Left ventricle myocardium inferior (tissue), 1 donor: Measurements from ENCODE around the gene CAV1. TPM values are rescaled to one million over a fixed set of nuclear protein-coding genes. Genes with fewer than 3 reads are reported as not detected.
A peak's percentile ranks its signal among the peaks of the same experiment; 100 is the strongest.
"Not testable (repeated sequence)": the region's sequence is repeated elsewhere in the genome, so short reads cannot be mapped to it uniquely, and the experiment has no call there.

Experiments
- DNase-seq: peaks from one replicate; pipeline ENCODE4 v3.0.0-alpha.2; 2020
- H3K27ac ChIP-seq: fragments of 200-600 bp; replicated peaks from 2 replicates; pipeline ENCODE4 v1.8.0; 2021
- H3K27me3 ChIP-seq: fragments of 200-600 bp; 2 replicates; pipeline ENCODE4 v1.8.0; 2021; ENCODE audit warnings: low read depth
- H3K36me3 ChIP-seq: fragments of 200-600 bp; 2 replicates; pipeline ENCODE4 v1.8.0; 2021
- H3K4me1 ChIP-seq: fragments of 200-600 bp; 2 replicates; pipeline ENCODE4 v1.8.0; 2021
- H3K4me3 ChIP-seq: fragments of 200-600 bp; 2 replicates; pipeline ENCODE4 v1.8.0; 2021; ENCODE audit warnings: mild to moderate bottlenecking, moderate library complexity
- H3K9me3 ChIP-seq: fragments of 200-600 bp; replicated peaks from 2 replicates; pipeline ENCODE4 v1.8.0; 2021
- intact Hi-C: fragments of 100-400 bp; cut with micrococcal nuclease; formaldehyde crosslinking; loops from one replicate; pipeline ENCODE4 v1.11.0; 2022
- total RNA-seq: library from RNA; stranded (reverse); fragmentation: NEBNext Ultra II Directional; extraction: Animal tissue kit (Norgen Biotek cat#: 25700); gene quantifications from one replicate; pipeline ENCODE4 v1.2.1, GENCODE V29; 2021
- TF ChIP-seq, protein P1 (sequence below): fragments of 200-600 bp; IDR thresholded peaks from 2 replicates; pipeline ENCODE4 v1.8.0; 2021; ENCODE audit warnings: antibody characterized with exemption, mild to moderate bottlenecking, borderline replicate concordance
- donor health status: DM: no; HTN: yes; CAD: no; lungs with severe emphysema.

Gene CAV1
- total RNA-seq, 1 donor from 2014 or later, result 266 TPM

DNA sequence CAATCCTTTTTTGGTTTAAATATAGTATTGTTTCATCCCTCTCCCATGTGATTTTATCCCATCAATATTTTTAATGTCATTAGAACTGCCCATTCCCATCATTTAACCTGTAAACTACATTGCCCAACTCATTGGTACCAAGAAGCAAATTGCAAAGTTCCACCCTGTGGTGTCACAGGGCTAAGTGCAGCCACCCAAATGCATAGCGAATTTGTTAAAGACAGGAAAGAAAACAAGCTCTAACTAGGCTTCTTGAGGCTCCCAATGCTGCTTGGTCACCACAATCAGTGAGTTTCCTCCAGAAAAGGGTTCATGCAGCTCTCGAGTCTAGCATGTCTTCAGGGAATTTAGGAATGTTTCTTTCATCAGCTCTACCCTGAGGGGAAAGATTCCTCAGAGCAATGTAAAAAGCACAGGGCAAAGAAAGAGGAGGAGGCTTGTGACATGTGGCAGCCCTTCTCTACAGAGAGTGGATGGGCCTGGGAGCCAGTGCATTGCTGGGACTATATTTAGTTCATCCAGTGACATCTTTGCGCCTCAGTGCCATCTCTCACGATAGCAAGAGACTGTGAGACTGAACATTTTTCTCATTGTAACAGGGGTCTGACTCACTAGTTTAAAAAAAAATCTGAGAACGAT lies 58.1 kb downstream of the CAV1 start:
- intact Hi-C loops, result loop anchor here (10.0 kb wide), 1 partner anchor 148 kb away; no protein-coding TSS in a partner anchor
- TF ChIP-seq, protein P1, sequence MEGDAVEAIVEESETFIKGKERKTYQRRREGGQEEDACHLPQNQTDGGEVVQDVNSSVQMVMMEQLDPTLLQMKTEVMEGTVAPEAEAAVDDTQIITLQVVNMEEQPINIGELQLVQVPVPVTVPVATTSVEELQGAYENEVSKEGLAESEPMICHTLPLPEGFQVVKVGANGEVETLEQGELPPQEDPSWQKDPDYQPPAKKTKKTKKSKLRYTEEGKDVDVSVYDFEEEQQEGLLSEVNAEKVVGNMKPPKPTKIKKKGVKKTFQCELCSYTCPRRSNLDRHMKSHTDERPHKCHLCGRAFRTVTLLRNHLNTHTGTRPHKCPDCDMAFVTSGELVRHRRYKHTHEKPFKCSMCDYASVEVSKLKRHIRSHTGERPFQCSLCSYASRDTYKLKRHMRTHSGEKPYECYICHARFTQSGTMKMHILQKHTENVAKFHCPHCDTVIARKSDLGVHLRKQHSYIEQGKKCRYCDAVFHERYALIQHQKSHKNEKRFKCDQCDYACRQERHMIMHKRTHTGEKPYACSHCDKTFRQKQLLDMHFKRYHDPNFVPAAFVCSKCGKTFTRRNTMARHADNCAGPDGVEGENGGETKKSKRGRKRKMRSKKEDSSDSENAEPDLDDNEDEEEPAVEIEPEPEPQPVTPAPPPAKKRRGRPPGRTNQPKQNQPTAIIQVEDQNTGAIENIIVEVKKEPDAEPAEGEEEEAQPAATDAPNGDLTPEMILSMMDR, result peak; percentile 5
- peak overlapping the region; percentile 7 for H3K4me3 ChIP-seq
- no peaks in the 10 kb centered on the region for H3K36me3 ChIP-seq
- H3K27ac ChIP-seq, result peak overlapping the region; percentile 58
- H3K4me1 ChIP-seq, result peaks cover 38% of the 10 kb centered on the region
- no peaks in the 10 kb centered on the region for H3K27me3 ChIP-seq
- no peak for DNase-seq
- H3K9me3 ChIP-seq, result peaks cover 4% of the 10 kb centered on the region

DNA sequence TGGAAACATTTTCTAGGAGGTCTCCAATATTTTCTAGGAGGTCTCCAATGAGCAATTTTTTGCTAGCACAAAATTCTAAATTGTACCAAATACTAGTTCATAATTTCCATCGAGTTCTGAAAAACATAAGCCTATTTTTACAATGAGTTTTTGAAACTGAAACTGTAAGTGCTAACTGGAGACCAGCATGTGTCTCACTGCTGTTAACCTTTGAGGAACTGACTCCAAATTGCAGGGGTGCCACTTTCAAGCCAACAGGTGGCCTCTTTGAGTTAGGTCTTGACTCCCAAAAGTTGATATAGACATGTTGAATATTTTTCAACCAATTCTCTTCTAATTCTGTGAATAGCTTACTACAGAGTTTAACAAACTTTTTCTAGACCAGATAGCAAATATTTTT lies 58.8 kb downstream of the CAV1 start:
- intact Hi-C loops, result loop anchor here (10.0 kb wide), 1 partner anchor 149 kb away; no protein-coding TSS in a partner anchor
- H3K36me3 ChIP-seq, result no peaks in the 10 kb centered on the region
- H3K27me3 ChIP-seq, result no peaks in the 10 kb centered on the region
- no peak for DNase-seq
- TF ChIP-seq, protein P1, result no peak
- peaks cover 42% of the 10 kb centered on the region for H3K4me1 ChIP-seq
- H3K27ac ChIP-seq, result peak overlapping the region; percentile 58
- H3K9me3 ChIP-seq, result peaks cover under 1% of the 10 kb centered on the region
- peak overlapping the region; percentile 7 for H3K4me3 ChIP-seq

DNA sequence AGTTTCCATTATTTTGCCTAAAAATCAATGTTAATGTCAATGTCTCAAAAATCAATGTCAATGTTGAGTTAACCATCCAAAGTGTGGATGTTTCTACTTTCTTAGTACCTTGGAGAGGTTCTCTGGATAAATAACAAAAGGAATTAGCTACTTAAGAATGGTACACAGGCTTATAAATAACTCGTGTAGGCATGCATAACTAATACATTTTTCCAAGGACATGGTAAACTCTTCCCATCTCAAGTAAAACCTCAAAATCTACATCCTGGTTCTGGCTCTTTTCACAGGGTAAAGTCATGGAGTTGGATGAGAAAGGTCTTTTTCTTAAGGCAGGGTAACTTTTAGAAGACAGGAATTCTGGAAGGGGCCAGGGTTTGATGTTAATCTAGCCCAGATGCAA lies 59.9 kb downstream of the CAV1 start:
- Histone ChIP-seq H3K4me1 (peaks cover 45% of the 10 kb centered on the region), H3K27ac (no peak overlapping the region), H3K4me3 (no peak overlapping the region), H3K9me3 (no peaks in the 10 kb centered on the region), H3K36me3 (no peaks in the 10 kb centered on the region), H3K27me3 (no peaks in the 10 kb centered on the region)
- TF ChIP-seq, protein P1, result no peak
- intact Hi-C loops, result loop anchor here (5.0 to 10.0 kb wide), 2 partner anchors 52 to 150 kb away; no protein-coding TSS in a partner anchor
- no peak for DNase-seq

DNA sequence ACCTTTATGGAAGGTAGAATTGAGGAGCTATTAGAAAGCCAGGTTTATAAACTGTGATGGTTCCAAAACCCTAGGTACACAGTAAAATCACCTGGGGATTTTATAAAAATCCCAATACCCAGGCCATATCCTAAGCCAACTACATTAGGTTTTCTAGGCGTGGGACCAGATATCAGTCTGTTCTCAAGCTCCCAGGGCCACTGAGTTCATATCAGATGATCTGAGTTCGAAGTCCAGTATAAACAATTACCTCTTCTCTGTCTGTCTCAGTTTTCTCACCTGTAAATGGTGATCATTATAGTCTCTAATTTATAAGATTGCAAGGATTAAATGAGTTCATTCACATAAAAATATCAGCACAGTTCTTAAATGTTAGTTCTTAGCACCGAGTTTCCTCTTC lies 60.6 kb downstream of the CAV1 start:
- Histone ChIP-seq H3K9me3 (no peaks in the 10 kb centered on the region), H3K36me3 (no peaks in the 10 kb centered on the region), H3K4me3 (no peak overlapping the region), H3K27me3 (no peaks in the 10 kb centered on the region), H3K27ac (peak overlapping the region; percentile 3), H3K4me1 (peaks cover 45% of the 10 kb centered on the region)
- intact Hi-C loops, result loop anchor here (5.0 to 10.0 kb wide), 2 partner anchors 53 to 151 kb away; no protein-coding TSS in a partner anchor
- TF ChIP-seq, protein P1, result no peak
- DNase-seq, result no peak

DNA sequence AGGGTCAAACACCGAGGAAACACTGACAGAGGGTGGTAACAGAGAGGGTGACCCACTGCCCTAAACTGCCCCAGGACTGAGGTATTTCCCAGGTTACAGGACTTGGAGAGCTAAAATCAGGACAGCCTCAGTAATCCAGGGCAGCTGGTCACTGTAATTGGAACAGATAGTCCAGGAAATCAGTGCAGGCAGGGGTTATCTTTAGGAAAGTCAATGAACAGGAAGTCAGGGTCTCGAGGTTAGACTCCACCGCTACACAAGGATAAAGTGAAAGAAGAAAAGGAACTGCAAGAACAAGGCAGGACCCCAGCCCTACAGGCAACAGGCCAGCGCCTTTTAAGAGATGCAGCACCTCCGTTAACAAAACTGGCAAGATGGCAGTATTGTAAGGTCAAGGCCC lies 61.1 kb downstream of the CAV1 start:
- intact Hi-C loops, result loop anchor here (5.0 to 10.0 kb wide), 2 partner anchors 54 to 151 kb away; no protein-coding TSS in a partner anchor
- no peaks in the 10 kb centered on the region for H3K36me3 ChIP-seq
- H3K4me3 ChIP-seq, result no peak overlapping the region
- peaks cover 45% of the 10 kb centered on the region for H3K4me1 ChIP-seq
- H3K27me3 ChIP-seq, result no peaks in the 10 kb centered on the region
- peak overlapping the region; percentile 3 for H3K27ac ChIP-seq
- DNase-seq, result no peak
- TF ChIP-seq, protein P1, result no peak
- H3K9me3 ChIP-seq, result no peaks in the 10 kb centered on the region

DNA sequence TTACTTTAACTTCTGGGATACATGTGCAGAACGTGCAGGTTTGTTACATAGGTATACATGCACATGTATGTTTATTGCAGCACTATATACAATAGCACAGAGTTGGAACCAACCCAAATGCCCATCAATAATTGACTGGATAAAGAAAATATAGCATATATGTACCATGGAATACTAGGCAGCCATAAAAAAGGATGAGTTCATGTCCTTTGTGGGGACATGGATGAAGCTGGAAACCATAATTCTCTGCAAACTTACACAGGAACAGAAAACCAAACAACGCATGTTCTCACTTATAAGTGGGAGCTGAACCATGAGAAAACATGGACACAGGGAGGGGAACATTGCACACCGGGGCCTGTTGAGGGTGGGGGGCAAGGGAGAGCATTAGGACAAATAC lies 62.4 kb downstream of the CAV1 start:
- H3K4me1 ChIP-seq, result peaks cover 55% of the 10 kb centered on the region
- H3K27ac ChIP-seq, result not testable (repeated sequence)

More for the DNA sequence above, 62.4 kb downstream of the CAV1 start:
- not testable (repeated sequence) for H3K36me3 ChIP-seq, H3K4me3 ChIP-seq, DNase-seq, H3K9me3 ChIP-seq, H3K27me3 ChIP-seq
- intact Hi-C loops, result loop anchor here (5.0 to 10.0 kb wide), 2 partner anchors 55 to 152 kb away; no protein-coding TSS in a partner anchor
